Astrocyte (in vitro differentiated cells and primary cell): Measurements from ENCODE around the gene PLEKHN1. TPM values are rescaled to one million over a fixed set of nuclear protein-coding genes. Genes with fewer than 3 reads are reported as not detected.

Source experiments
- DNase-seq: peaks from one replicate; pipeline ENCODE4 v3.0.0-alpha.2; 2010; ENCODE audit warnings: low read depth
- FAIRE-seq: peaks from 2 replicates; lab custom pipeline; 2011; peaks lifted over from hg19 to GRCh38; lab: Jason Lieb, UNC
- H2AFZ ChIP-seq: 2 replicates; pipeline ENCODE4 v1.6.0; 2012; ENCODE audit warnings: low read depth, low read length, inconsistent platforms
- H3K27ac ChIP-seq: 2 replicates; pipeline ENCODE4 v1.5.1; 2011; ENCODE audit warnings: low read depth, low read length, inconsistent platforms
- H3K27me3 ChIP-seq: 2 replicates; pipeline ENCODE4 v1.6.0; 2011; ENCODE audit warnings: low read length, inconsistent platforms; ENCODE audit not compliant: insufficient read depth
- H3K36me3 ChIP-seq: 2 replicates; pipeline ENCODE4 v1.5.1; 2011; ENCODE audit warnings: low read length, inconsistent platforms; ENCODE audit not compliant: insufficient read depth
- H3K4me1 ChIP-seq: 2 replicates; pipeline ENCODE4 v1.5.1; 2011; ENCODE audit warnings: low read length, inconsistent platforms; ENCODE audit not compliant: insufficient read depth
- H3K4me2 ChIP-seq: 2 replicates; pipeline ENCODE4 v1.6.0; 2012; ENCODE audit warnings: low read length, inconsistent platforms
- H3K4me3 ChIP-seq: 2 replicates; pipeline ENCODE4 v1.5.1; 2011; ENCODE audit warnings: low read depth, mild to moderate bottlenecking, low read length, inconsistent platforms; ENCODE audit not compliant: insufficient read depth
- H3K79me2 ChIP-seq: 2 replicates; pipeline ENCODE4 v1.6.0; 2012; ENCODE audit warnings: mild to moderate bottlenecking, low read length, inconsistent platforms; ENCODE audit not compliant: insufficient read depth
- H3K9ac ChIP-seq: 2 replicates; pipeline ENCODE4 v1.6.0; 2012; ENCODE audit warnings: mild to moderate bottlenecking, low read length, inconsistent platforms
- H3K9me3 ChIP-seq: 2 replicates; pipeline ENCODE4 v1.5.1; 2012; ENCODE audit warnings: low read depth, mild to moderate bottlenecking, low read length, inconsistent platforms; ENCODE audit not compliant: insufficient read depth
- H4K20me1 ChIP-seq: 2 replicates; pipeline ENCODE4 v1.6.0; 2012; ENCODE audit warnings: low read length, inconsistent platforms; ENCODE audit not compliant: insufficient read depth
- H3K27ac Mint-ChIP-seq: one replicate; pipeline ENCODE4 v1.8.0; 2021; ENCODE audit warnings: mild to moderate bottlenecking, mixed read lengths; ENCODE audit not compliant: unreplicated experiment
- H3K27me3 Mint-ChIP-seq: one replicate; pipeline ENCODE4 v1.8.0; 2021; ENCODE audit warnings: low read depth, mixed read lengths; ENCODE audit not compliant: unreplicated experiment
- H3K36me3 Mint-ChIP-seq: one replicate; pipeline ENCODE4 v1.8.0; 2021; ENCODE audit warnings: low read depth, mixed read lengths; ENCODE audit not compliant: unreplicated experiment
- H3K4me1 Mint-ChIP-seq: one replicate; pipeline ENCODE4 v1.8.0; 2021; ENCODE audit warnings: low read depth, mixed read lengths; ENCODE audit not compliant: unreplicated experiment
- H3K4me3 Mint-ChIP-seq: one replicate; pipeline ENCODE4 v1.8.0; 2021; ENCODE audit warnings: mild to moderate bottlenecking, moderate library complexity, mixed read lengths; ENCODE audit not compliant: unreplicated experiment
- H3K9me3 Mint-ChIP-seq: one replicate; pipeline ENCODE4 v1.8.0; 2021; ENCODE audit warnings: mild to moderate bottlenecking, mixed read lengths; ENCODE audit not compliant: unreplicated experiment
- EZH2 ChIP-seq: IDR thresholded peaks from 2 replicates; pipeline ENCODE4 v1.6.1; 2012; ENCODE audit warnings: mild to moderate bottlenecking, low read length, inconsistent platforms; ENCODE audit not compliant: insufficient read depth
- total RNA-seq: library from RNA; stranded (reverse); gene quantifications from 2 replicates; pipeline ENCODE4 v1.2.1, GENCODE V29; 2021
- TF ChIP-seq, protein P1 (sequence below): IDR thresholded peaks from 2 replicates; pipeline ENCODE4 v1.5.1; 2011; ENCODE audit warnings: low read depth, mild to moderate bottlenecking, inconsistent platforms, low read length, moderate library complexity; ENCODE audit not compliant: insufficient read depth

Gene PLEKHN1
- total RNA-seq, 1 donor from 2014 or later: 2.4 TPM

DNA sequence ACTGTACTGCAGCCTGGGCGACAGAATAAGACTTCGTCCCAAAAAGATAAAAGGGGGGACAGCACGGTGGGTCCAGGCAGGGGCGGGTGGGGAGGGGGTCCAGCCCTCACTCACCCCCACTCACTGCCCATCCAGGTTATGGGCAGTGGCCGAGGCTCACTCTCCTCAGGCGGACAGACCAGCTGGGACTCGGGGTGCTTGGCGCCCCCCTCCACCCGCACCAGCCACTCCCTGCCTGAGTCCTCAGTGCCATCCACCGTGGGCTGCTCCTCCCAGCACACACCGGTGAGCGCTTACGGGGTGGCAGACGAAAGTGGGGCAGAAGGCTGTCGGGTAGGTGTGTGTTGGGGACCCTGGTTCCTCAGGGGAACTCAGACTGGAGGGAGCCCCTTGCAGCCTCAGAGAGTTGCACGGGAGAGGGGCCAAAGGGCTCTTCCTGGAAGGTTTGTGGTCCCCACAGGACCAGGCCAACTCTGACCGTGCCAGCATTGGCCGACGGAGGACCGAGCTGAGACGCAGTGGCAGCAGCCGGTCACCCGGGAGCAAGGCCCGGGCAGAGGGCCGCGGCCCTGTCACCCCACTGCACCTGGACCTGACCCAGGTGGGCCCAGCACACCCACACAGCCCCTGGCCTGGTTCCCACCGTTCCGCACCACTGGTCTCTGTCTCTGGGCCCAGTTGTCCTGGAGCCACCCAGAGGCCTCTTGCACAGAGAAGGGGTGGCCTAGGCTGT lies 6.6 kb downstream of the PLEKHN1 start:
- TF ChIP-seq, protein P1, sequence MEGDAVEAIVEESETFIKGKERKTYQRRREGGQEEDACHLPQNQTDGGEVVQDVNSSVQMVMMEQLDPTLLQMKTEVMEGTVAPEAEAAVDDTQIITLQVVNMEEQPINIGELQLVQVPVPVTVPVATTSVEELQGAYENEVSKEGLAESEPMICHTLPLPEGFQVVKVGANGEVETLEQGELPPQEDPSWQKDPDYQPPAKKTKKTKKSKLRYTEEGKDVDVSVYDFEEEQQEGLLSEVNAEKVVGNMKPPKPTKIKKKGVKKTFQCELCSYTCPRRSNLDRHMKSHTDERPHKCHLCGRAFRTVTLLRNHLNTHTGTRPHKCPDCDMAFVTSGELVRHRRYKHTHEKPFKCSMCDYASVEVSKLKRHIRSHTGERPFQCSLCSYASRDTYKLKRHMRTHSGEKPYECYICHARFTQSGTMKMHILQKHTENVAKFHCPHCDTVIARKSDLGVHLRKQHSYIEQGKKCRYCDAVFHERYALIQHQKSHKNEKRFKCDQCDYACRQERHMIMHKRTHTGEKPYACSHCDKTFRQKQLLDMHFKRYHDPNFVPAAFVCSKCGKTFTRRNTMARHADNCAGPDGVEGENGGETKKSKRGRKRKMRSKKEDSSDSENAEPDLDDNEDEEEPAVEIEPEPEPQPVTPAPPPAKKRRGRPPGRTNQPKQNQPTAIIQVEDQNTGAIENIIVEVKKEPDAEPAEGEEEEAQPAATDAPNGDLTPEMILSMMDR: no peak
- DNase-seq (no peak), FAIRE-seq (no peak)
- H3K4me1 Mint-ChIP-seq: no peaks in the 10 kb centered on the region
- H3K27me3 Mint-ChIP-seq: peaks cover 23% of the 10 kb centered on the region
- Histone ChIP-seq H3K9ac (no peak overlapping the region), H3K27me3 (no peaks in the 10 kb centered on the region), H3K9me3 (no peaks in the 10 kb centered on the region), H2AFZ (no peak overlapping the region), H3K36me3 (no peaks in the 10 kb centered on the region), H3K4me2 (no peak overlapping the region), H3K4me1 (no peaks in the 10 kb centered on the region), H3K27ac (no peak overlapping the region), H3K4me3 (no peak overlapping the region), H4K20me1 (peaks cover 6% of the 10 kb centered on the region), H3K79me2 (no peaks in the 10 kb centered on the region)
- H3K9me3 Mint-ChIP-seq: no peaks in the 10 kb centered on the region
- no peak overlapping the region for H3K27ac Mint-ChIP-seq
- H3K36me3 Mint-ChIP-seq: peaks cover 5% of the 10 kb centered on the region
- H3K4me3 Mint-ChIP-seq: no peak overlapping the region

DNA sequence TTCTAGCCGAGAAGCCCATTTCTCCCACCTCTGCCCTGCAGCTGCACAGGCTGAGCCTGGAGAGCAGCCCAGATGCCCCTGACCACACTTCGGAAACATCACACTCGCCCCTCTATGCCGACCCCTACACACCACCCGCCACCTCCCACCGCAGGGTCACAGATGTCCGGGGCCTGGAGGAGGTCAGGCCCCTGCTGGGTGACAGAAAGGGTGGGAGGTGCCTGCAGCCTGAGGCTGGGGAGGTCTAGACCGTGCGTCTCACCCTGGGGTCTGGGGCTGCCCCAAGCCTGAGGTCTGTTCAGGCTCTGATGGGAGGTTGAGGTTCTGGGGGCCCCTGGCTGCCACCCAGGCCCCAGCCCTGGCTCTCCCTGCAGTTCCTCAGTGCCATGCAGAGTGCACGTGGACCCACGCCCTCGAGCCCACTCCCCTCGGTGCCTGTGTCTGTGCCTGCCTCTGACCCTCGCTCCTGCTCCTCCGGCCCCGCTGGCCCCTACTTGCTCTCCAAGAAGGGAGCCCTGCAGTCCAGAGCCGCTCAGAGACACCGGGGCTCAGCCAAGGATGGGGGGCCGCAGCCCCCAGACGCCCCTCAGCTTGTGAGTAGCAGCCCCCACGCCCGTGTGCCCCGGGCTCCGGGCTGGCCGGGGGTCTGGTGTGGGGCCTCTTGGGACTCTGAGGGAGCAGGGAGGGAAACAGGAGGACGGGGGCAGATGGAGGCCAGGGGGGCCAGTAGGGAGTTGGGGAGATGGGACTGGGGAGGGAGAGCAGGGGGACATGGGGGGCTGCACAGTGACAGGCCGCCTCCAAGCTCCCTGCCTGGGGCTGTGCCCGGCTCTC lies 7.4 kb downstream of the PLEKHN1 start:
- H3K27ac Mint-ChIP-seq: no peak overlapping the region
- no peak overlapping the region for H3K4me3 Mint-ChIP-seq
- H3K4me1 Mint-ChIP-seq: no peaks in the 10 kb centered on the region

More for the DNA sequence above, 7.4 kb downstream of the PLEKHN1 start:
- Histone ChIP-seq H3K79me2 (no peaks in the 10 kb centered on the region), H3K4me2 (no peak overlapping the region), H3K9ac (no peak overlapping the region), H3K36me3 (no peaks in the 10 kb centered on the region), H3K4me3 (no peak overlapping the region), H4K20me1 (peaks cover 6% of the 10 kb centered on the region), H3K4me1 (no peaks in the 10 kb centered on the region), H2AFZ (no peak overlapping the region), H3K27me3 (no peaks in the 10 kb centered on the region), H3K27ac (no peak overlapping the region), H3K9me3 (no peaks in the 10 kb centered on the region)
- Mint-ChIP-seq H3K36me3 (peaks cover 5% of the 10 kb centered on the region), H3K27me3 (peaks cover 22% of the 10 kb centered on the region), H3K9me3 (no peaks in the 10 kb centered on the region)
- no peak for TF ChIP-seq EZH2
- TF ChIP-seq, protein P1: no peak
- no peak for DNase-seq
- FAIRE-seq: no peak
